Bronchial epithelial cell (primary cell): Measurements from ENCODE around the gene HOXB13. TPM values are rescaled to one million over a fixed set of nuclear protein-coding genes. Genes with fewer than 3 reads are reported as not detected.

Experiments used
- DNase-seq: peaks from one replicate; pipeline ENCODE4 v3.0.0-alpha.2; 2010; ENCODE audit warnings: low read depth
- FAIRE-seq: peaks from 2 replicates; lab custom pipeline; 2011; peaks lifted over from hg19 to GRCh38; lab: Jason Lieb, UNC
- H3K27me3 ChIP-seq: 2 replicates; pipeline ENCODE4 v1.5.1; 2011; ENCODE audit warnings: low read length; ENCODE audit not compliant: control insufficient read depth, insufficient read depth
- H3K36me3 ChIP-seq: 2 replicates; pipeline ENCODE4 v1.5.1; 2011; ENCODE audit warnings: low read length; ENCODE audit not compliant: control insufficient read depth, insufficient read depth
- H3K4me3 ChIP-seq: 2 replicates; pipeline ENCODE4 v1.5.1; 2011; ENCODE audit warnings: mild to moderate bottlenecking, low read depth, low read length, control low read depth
- total RNA-seq: library from RNA; depleted of rRNA; stranded (reverse); fragments of >200 nt; gene quantifications from 2 replicates; pipeline ENCODE4 v1.2.1, GENCODE V29; 2014
- TF ChIP-seq, protein P1 (sequence below): IDR thresholded peaks from 2 replicates; pipeline ENCODE4 v1.5.1; 2011; ENCODE audit warnings: mild to moderate bottlenecking, moderate library complexity, low read length, control low read depth, inconsistent platforms; ENCODE audit not compliant: insufficient read depth, severe bottlenecking

The HOXB13 gene
- total RNA-seq, 1 donor from 2014 or later = not detected

DNA sequence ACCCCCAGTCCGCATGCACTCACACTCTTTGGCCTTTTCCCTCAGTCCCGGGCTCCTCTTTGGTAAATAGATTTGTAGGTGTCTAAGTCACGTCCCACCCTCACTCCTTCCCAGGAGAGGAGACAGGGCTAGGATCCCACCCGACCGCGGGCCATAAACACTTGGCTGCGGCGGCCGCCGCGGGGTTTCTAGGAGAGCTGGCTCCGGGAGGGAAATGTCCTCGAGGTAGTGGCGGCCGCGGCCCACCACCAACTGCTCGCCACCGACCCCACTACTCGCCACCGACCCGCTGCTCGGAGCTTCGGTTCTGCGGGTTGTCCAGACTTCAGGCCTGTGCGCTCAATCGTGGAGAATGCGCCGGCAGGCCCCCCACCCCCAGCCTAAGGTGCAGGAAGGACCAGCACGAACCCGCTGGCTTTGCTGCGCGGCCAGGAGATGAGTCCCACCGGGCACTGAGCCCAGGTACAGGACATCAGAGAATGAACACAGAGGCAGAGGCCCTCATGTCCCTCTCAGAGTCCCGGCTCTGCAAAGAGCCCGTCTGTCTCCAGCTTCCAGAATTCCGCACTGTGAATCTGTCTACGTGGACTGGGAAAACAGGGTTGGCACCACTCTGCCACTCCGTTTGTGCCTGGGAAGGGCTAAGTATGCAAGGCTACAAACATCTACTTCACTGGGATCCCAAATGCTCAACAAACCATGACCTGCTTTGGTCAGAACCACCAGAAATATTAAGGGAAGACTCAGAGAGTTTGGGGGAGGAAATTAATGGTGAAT, 3.1 kb downstream of the HOXB13 start:
- Histone ChIP-seq H3K27me3 (peaks cover 92% of the 10 kb centered on the region), H3K36me3 (no peaks in the 10 kb centered on the region), H3K4me3 (no peak overlapping the region)
- TF ChIP-seq, protein P1, sequence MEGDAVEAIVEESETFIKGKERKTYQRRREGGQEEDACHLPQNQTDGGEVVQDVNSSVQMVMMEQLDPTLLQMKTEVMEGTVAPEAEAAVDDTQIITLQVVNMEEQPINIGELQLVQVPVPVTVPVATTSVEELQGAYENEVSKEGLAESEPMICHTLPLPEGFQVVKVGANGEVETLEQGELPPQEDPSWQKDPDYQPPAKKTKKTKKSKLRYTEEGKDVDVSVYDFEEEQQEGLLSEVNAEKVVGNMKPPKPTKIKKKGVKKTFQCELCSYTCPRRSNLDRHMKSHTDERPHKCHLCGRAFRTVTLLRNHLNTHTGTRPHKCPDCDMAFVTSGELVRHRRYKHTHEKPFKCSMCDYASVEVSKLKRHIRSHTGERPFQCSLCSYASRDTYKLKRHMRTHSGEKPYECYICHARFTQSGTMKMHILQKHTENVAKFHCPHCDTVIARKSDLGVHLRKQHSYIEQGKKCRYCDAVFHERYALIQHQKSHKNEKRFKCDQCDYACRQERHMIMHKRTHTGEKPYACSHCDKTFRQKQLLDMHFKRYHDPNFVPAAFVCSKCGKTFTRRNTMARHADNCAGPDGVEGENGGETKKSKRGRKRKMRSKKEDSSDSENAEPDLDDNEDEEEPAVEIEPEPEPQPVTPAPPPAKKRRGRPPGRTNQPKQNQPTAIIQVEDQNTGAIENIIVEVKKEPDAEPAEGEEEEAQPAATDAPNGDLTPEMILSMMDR = no peak
- DNase-seq = no peak
- no peak for FAIRE-seq

DNA sequence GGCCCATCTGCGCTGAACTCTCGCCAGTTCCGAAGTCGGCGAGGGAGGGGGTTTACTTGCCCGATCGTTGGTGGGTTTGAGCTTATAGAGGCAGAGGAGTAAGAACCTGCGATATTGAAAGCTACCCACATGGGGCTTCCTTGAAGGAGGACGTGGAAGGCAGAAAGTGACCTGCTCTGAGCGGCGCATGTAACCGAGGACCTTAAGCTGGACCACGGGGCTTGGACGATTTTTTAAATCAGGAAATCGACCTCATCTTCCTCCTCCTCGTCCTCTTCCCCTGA, 3.6 kb downstream of the HOXB13 start:
- no peak overlapping the region for H3K4me3 ChIP-seq

DNA sequence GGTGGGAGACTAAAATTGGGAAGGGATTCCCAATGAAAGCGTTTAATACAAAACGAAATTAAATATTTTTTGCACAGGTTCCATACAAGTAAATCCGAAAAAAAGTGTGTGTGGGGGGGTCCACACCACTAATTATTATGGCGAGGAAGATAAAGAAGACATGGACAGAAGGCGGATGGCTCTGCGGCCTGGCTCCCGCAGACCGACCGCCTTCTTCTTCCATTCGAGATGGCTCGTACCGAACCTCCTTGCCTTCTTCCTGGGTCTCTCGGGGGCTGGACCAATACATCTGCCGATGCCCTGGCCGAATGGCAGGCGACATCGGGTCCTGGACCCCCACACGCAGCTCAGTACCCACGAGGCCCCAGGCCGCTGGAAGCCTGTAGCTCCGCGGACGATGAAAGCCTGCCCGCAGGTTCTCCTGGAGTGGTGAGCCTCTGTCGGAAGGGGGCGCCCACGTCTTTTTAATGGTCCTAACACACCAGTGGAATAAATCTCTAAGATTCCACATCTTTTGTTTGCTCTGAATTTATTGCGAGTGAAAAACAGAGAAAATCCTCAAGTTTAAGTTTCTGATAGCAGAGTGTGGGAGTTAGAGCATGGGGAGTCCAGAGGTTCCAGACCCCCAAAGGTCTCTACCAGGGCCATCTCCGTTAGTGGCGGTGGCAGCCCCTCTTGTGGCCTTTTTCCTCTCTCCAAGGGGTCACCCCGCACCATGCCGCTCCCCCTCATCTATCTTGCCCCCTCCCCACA, 4.1 kb downstream of the HOXB13 start:
- no peak overlapping the region for H3K4me3 ChIP-seq
- H3K36me3 ChIP-seq = no peaks in the 10 kb centered on the region
- TF ChIP-seq, protein P1 = peak; percentile 72
- DNase-seq = peak; percentile 41
- FAIRE-seq = no peak
- peaks cover 90% of the 10 kb centered on the region for H3K27me3 ChIP-seq

More for the DNA sequence above, 3.6 kb downstream of the HOXB13 start:
- DNase-seq (no peak), FAIRE-seq (no peak)
- H3K27me3 ChIP-seq = peaks cover 92% of the 10 kb centered on the region
- TF ChIP-seq, protein P1 = no peak
- H3K36me3 ChIP-seq = no peaks in the 10 kb centered on the region

DNA sequence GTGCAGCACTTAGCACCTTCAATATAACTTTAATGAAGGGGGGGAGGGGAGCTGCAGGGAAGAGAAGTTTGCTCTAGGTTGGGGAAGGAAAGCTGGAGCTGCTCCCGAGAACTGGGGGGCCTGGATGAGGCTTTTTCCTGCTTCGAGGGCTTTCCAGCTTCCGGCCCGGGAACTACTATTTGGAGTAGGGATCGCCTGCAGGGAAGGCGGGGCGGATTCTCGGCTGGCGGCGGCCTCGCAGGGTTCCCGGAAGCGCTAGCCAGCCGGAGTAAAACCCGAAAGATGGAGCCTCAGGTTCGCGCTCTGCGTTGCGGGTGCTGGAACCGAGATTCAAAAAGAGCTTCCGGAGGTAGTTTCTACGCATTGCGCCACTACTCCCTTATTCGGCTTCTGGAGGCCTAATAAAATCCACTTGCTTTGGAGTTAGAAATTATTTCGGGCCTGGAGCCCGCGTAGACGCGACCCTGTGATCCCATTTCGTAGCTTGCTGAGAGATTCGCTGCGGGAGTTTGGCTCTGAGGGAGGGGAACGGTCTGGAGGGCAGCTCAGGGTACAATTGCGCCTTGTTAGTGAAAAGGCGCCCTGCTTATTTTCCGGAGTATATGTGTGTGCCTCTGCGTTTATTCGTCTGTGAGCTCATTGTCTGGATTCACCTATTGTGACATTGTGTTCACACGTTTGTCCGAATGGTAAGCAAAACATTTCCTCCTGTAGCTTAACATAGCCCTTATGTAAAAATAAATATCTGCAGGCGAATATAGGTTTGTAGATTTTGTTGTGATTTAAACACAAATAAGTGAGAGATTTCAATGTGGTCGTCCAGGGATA, 4.9 kb downstream of the HOXB13 start:
- TF ChIP-seq, protein P1 = no peak
- no peak overlapping the region for H3K4me3 ChIP-seq
- FAIRE-seq (no peak), DNase-seq (no peak)
- peaks cover 90% of the 10 kb centered on the region for H3K27me3 ChIP-seq
- no peaks in the 10 kb centered on the region for H3K36me3 ChIP-seq

DNA sequence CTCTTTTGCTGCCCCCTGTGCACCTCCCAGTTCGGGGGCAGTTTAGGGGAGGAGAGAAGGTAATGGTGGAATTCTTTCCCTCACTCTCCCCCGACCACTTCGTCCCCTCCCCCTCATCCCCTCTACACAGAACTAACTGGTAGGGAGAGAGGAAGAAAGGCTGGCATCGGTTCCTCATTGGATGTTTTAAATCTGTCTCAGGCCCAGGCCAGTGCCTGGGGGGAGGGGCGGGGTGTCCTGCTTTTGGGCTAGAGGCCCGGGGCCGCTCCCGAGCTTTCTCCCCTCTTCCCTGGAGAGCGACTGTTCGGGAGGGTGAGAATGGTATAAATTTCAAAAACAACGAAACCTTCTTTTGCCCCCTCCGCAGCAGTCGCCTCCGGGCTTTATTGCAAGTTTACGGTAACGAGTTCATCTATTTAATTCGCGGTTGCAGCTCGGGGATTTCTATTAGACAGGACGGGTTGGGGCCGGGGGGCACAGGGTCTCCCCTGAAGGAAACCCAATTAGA, 5.6 kb downstream of the HOXB13 start, which contains the start of gene PRAC2:
Gene PRAC2, plus strand, starts transcription at position 271 of the 508 bp plus-strand sequence. CDS start 1,226 bp downstream, outside the sequence.
- DNase-seq (no peak), FAIRE-seq (no peak)
- TF ChIP-seq, protein P1 = no peak
- Histone ChIP-seq H3K36me3 (no peaks in the 10 kb centered on the region), H3K4me3 (no peak within 1 kb of the TSS), H3K27me3 (peaks cover 90% of the 10 kb centered on the region)
